Pancreas (tissue), 10 donors: ENCODE data around the gene PHETA1. TPM values are rescaled to one million over a fixed set of nuclear protein-coding genes. Genes with fewer than 3 reads are reported as not detected.
A peak's percentile ranks its signal among the peaks of the same experiment; 100 is the strongest.

ENCODE experiments used
- ATAC-seq, 4 donors: fragments of 200-7000 bp; cut with Tn5 transposase; one replicate each; pipeline versions ENCODE4 v1.8.0 to v1.9.1; 2020; ENCODE audit warnings: mild to moderate bottlenecking in 4 of 4, moderate library complexity in 4 of 4
- DNase-seq, 6 donors: peaks; one replicate each; pipeline ENCODE4 v3.0.0-alpha.2; 2020
- FAIRE-seq: peaks from 2 replicates; lab custom pipeline; 2012; peaks lifted over from hg19 to GRCh38; lab: Jason Lieb, UNC
- H3K27ac ChIP-seq, 4 donors: fragments of 200-600 bp; sonication (generic); 1 replicate in 3 of 4; 2 replicates in 1 of 4; pipeline versions ENCODE4 v1.5.0 to v1.8.0; 2020
- H3K27me3 ChIP-seq, 4 donors: fragments of 200-600 bp; one replicate each; pipeline ENCODE4 v1.8.0; 2021
- H3K36me3 ChIP-seq, 3 donors: fragments of 200-600 bp; sonication (generic) in 1 of 3; one replicate each; pipeline versions ENCODE4 v1.5.0 to v1.8.0; 2020 to 2021
- H3K4me1 ChIP-seq, 3 donors: fragments of 200-600 bp; one replicate each; pipeline ENCODE4 v1.8.0; 2021
- H3K4me3 ChIP-seq, 4 donors: fragments of 200-600 bp; sonication (generic) in 2 of 4; one replicate each; pipeline versions ENCODE4 v1.5.0 to v1.8.0; 2020 to 2021
- H3K9me3 ChIP-seq, 4 donors: fragments of 200-600 bp; one replicate each; pipeline ENCODE4 v1.8.0; 2021
- CTCF ChIP-seq, 4 donors: fragments of 200-600 bp; sonication (generic) in 3 of 4; IDR thresholded peaks; one replicate each; pipeline versions ENCODE4 v1.5.0 to v1.8.0; 2021; ENCODE audit warnings: antibody characterized with exemption in 4 of 4
- WGBS, 2 donors: extraction: QIAGEN DNeasy Blood & Tissue Kit; methylation state at CpG; one replicate each; pipeline ENCODE4 v1.1.7; 2013; 5-methylcytosine and 5-hydroxymethylcytosine counted together
- intact Hi-C, 3 donors: fragments of 100-400 bp; cut with DNase I; formaldehyde crosslinking; loops; one replicate each; pipeline versions ENCODE4 v1.11.1 to v1.14.2; 2022
- polyA plus RNA-seq, 2 donors: library from polyadenylated mRNA; stranded (reverse); fragments of 200-250 nt; gene quantifications; one replicate each; pipeline ENCODE4 v1.2.3, GENCODE V29; 2013
- total RNA-seq, 6 donors: library from RNA; stranded (reverse); fragmentation: NEBNext Ultra II Directional in 4 of 6; extraction: Animal tissue kit (Norgen Biotek cat#: 25700) in 4 of 6; gene quantifications; one replicate each; pipeline versions ENCODE4 v1.2.1 to v1.2.4, GENCODE V29; 2021 to 2023
- donor health status: healthy with polysubstance abuse.
- donor health status: DM: no; HTN: no; CAD: no; lungs with moderate emphysema.
- donor health status: DM: no; HTN: no; CAD: no.
- donor health status: control.
- donor health status: control.
- donor health status: Bipolar disorder and iron deficiency.
- donor health status: DM: yes; HTN: yes; CAD: no.
- donor health status: DM: no; HTN: no; CAD: no.
- donor health status: DM: no; HTN: no; CAD: no.
- donor health status: DM: yes; HTN: yes; CAD: no.

Gene PHETA1
- total and polyA plus RNA-seq, 8 donors, result 11.2 to 25.3 (median 18.6) TPM

- WGBS, 2 donors, result 30 to 42% methylated on average over 8 of the region's 8 CpGs
- Histone ChIP-seq H3K36me3 (no peaks in the 10 kb centered on the region), H3K4me1 (no peaks in the 10 kb centered on the region), H3K4me3 (no peak overlapping the region), H3K9me3 (no peaks in the 10 kb centered on the region), H3K27ac (no peak overlapping the region), H3K27me3 (no peaks in the 10 kb centered on the region)
- intact Hi-C loops, result no loop called here
- FAIRE-seq (no peak), ATAC-seq (peak in 3 of 4 donors; percentile 60 to 85 (median 68)), DNase-seq (peak in 1 of 6 donors; percentile 27)
- TF ChIP-seq CTCF (IDR thresholded peaks at IDR 0.05), result peak in 3 of 4 donors; percentile 22 to 31 (median 28)
Observed at GRCh38 chr12:111330800-111331752, 37.8 kb downstream of the PHETA1 start.

- Histone ChIP-seq H3K9me3 (no peaks in the 10 kb centered on the region), H3K36me3 (no peaks in the 10 kb centered on the region), H3K27me3 (no peaks in the 10 kb centered on the region), H3K4me3 (no peak overlapping the region), H3K27ac (no peak overlapping the region), H3K4me1 (no peaks in the 10 kb centered on the region)
- DNase-seq (no peak), ATAC-seq (no peak), FAIRE-seq (no peak)
- WGBS, 2 donors, result 82 to 86% methylated on average over 12 of the region's 12 CpGs
- no peak for TF ChIP-seq CTCF (IDR thresholded peaks at IDR 0.05)
- intact Hi-C loops, result no loop called here
Observed at GRCh38 chr12:111328138-111328537, 40.8 kb downstream of the PHETA1 start.

GRCh38 chr12:111327474-111327873 is 41.4 kb downstream of the PHETA1 start:
- no peaks in the 10 kb centered on the region for H3K36me3 ChIP-seq
- no peaks in the 10 kb centered on the region for H3K4me1 ChIP-seq
- FAIRE-seq, result no peak
- intact Hi-C loops, result no loop called here
- H3K9me3 ChIP-seq, result no peaks in the 10 kb centered on the region
- no peak for ATAC-seq
- H3K4me3 ChIP-seq, result no peak overlapping the region
- DNase-seq, result no peak
- no peak overlapping the region for H3K27ac ChIP-seq
- WGBS, 2 donors, result 81% methylated on average over 6 of the region's 6 CpGs
- no peak for TF ChIP-seq CTCF (IDR thresholded peaks at IDR 0.05)
- no peaks in the 10 kb centered on the region for H3K27me3 ChIP-seq

GRCh38 chr12:111322336-111323250 is 46.3 kb downstream of the PHETA1 start:
- H3K36me3 ChIP-seq, result no peaks in the 10 kb centered on the region
- H3K4me3 ChIP-seq, result no peak overlapping the region
- no peaks in the 10 kb centered on the region for H3K9me3 ChIP-seq
- no peaks in the 10 kb centered on the region for H3K4me1 ChIP-seq
- H3K27ac ChIP-seq, result no peak overlapping the region
- WGBS, 2 donors, result 73 to 80% methylated on average over 23 to 25 of the region's 25 CpGs
- no peaks in the 10 kb centered on the region for H3K27me3 ChIP-seq
- no peak for FAIRE-seq
- intact Hi-C loops, result no loop called here
- peak in 2 of 4 donors; percentile 31 to 62 for ATAC-seq
- peak in 2 of 6 donors; percentile 40 to 83 for DNase-seq
- no peak for TF ChIP-seq CTCF (IDR thresholded peaks at IDR 0.05)
